OCI-LY3 (cell line): Measurements from ENCODE around the gene KLKB1.

ENCODE experiments used
- CTCF ChIP-seq: fragments of 200-600, 300-600 bp; sonication (generic); IDR thresholded peaks from 2 replicates; pipeline ENCODE4 v1.5.1; 2014; ENCODE audit warnings: antibody characterized with exemption, low read length, low read depth
- EZH2phosphoT487 ChIP-seq: fragments of 200-600 bp; shearing (Covaris generic); IDR thresholded peaks from 2 replicates; pipeline ENCODE4 v1.6.1; 2018; ENCODE audit warnings: antibody characterized with exemption, mixed run types, low read depth

- no peak for TF ChIP-seq CTCF
- TF ChIP-seq EZH2phosphoT487, result no peak
Measured at GRCh38 chr4:186200516-186200915, 26.8 kb upstream of the KLKB1 start.
